Skeletal muscle cell (primary cell): Measurements from ENCODE around the gene CRIM1.
A peak's percentile ranks its signal among the peaks of the same experiment; 100 is the strongest.

Experiments
- DNase-seq: peaks from one replicate; pipeline ENCODE4 v3.0.0-alpha.2; 2010; ENCODE audit warnings: low read depth
- H3K4me3 ChIP-seq: 2 replicates; pipeline ENCODE4 v1.5.1; 2011; ENCODE audit warnings: low read depth, mild to moderate bottlenecking, control low read depth, low read length, moderate library complexity

CRIM1 gene

GRCh38 chr2:36584148-36584794, 228.7 kb downstream of the CRIM1 start:
- no peak for DNase-seq
- no peak overlapping the region for H3K4me3 ChIP-seq

GRCh38 chr2:36586672-36587071, 231.1 kb downstream of the CRIM1 start:
- no peak overlapping the region for H3K4me3 ChIP-seq
- DNase-seq = no peak

DNA sequence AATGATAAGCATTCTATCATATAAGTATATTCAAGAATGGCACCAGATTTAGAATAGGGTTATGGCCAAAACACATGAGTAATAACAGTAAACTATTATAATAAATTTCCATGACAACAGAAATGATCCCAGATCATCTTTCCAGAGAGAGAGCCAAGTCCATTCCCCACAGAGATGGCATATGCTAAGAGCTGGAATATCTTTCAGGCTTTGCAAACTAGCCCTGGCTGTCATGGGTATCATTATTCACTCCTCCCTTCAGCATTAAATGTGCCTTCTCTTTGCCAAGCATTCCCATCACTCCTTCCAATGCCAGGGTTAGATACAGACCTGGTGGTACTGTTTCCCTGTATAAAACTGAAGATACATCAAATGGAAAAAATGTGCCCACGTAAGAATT, 231.5 kb downstream of the CRIM1 start:
- DNase-seq = no peak
- no peak overlapping the region for H3K4me3 ChIP-seq

DNA sequence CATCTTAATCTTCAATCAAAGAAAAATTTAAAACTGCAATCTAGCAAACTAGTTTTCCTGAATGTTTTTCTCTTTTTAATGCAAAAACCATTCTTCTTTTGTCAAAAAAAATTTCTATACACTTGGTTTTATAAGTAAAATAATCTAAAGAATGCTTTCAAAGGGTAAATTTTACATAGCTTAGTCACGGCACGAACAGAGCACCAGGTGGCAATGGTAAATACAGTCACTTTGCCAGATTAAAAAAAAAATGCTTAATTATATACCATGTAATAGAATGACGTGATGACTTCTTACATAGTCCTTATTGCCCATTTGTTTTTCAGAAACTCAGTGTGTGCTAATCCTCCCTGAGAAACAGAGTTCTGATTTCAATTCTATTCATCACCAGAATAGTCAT, 232.0 kb downstream of the CRIM1 start:
- H3K4me3 ChIP-seq = no peak overlapping the region
- no peak for DNase-seq

GRCh38 chr2:36589230-36589630, 233.7 kb downstream of the CRIM1 start:
- DNase-seq = no peak
- H3K4me3 ChIP-seq = no peak overlapping the region

GRCh38 chr2:36594849-36595248, 239.3 kb downstream of the CRIM1 start:
- no peak overlapping the region for H3K4me3 ChIP-seq
- no peak for DNase-seq

DNA sequence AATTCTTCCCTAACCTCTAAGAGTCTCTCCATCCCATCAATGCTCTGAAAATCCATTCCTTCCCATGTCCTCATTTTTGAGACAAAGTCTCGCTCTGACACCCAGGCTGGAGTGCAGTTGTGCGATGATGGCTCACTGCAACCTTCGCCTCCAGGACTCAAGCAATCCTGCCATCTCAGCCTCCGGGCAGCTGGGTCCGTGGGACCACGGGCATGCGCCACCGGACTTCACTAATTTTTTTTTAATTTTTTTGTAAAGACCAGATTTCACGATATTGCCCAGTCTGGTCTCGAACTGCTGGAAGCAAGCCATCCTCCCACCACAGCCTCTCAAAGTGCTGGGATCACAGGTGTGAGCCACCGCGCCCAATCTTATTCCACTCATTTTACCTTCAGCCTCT, 240.8 kb downstream of the CRIM1 start:
- H3K4me3 ChIP-seq = peak overlapping the region; percentile 62
- no peak for DNase-seq

DNA sequence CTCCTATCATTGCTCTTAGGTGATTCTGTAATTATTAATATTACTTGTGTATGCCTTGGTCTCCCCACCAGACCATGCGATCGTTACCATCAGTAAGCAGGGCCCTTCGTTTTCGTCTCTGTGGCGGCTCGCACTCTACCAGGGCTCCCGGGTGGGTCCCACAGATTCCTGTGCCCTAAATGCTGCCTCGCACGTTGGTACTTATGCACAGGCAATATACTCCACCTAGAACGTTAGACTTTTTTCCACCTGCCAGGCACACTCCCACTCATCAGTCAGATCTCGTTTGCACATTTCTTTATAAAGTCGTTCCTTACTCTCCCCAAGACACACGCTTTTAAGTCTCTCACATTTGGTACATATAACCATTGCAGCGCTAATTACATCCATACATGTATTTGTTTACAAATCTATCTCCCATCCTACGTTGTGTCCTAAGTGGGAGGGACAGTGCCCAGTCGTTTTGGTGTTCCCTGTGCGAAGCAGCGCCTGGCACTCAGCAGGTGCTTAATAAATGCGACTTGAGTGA, 241.5 kb downstream of the CRIM1 start:
- no peak for DNase-seq
- H3K4me3 ChIP-seq = peak overlapping the region; percentile 62

- peak; percentile 47 for DNase-seq
- peak within 1 kb of the TSS; percentile 62 for H3K4me3 ChIP-seq
Measured at GRCh38 chr2:36597532-36598377, 242.2 kb downstream of the CRIM1 start, which contains the start of gene FEZ2. FEZ2 (minus strand) TSS chr2:36598168; CDS start chr2:36598142, 26 bp downstream.
